Umbilical cord (tissue), 2 donors: ENCODE data around the gene HNRNPM. TPM values are rescaled to one million over a fixed set of nuclear protein-coding genes. Genes with fewer than 3 reads are reported as not detected.
A peak's percentile ranks its signal among the peaks of the same experiment; 100 is the strongest.
"Not testable (repeated sequence)": the region's sequence is repeated elsewhere in the genome, so short reads cannot be mapped to it uniquely, and the experiment has no call there.

Experiments used
- DNase-seq: peaks from one replicate; pipeline ENCODE4 v3.0.0-alpha.2; 2015; ENCODE audit warnings: low spot score
- total RNA-seq: library from RNA; depleted of rRNA; stranded (reverse); fragments of >200 nt; gene quantifications from one replicate; pipeline ENCODE4 v1.2.3, GENCODE V29; 2014; ENCODE audit warnings: low replicate concordance; ENCODE audit not compliant: insufficient read depth

HNRNPM gene
- total RNA-seq, 1 donor from 2014 or later = 109 TPM

DNA sequence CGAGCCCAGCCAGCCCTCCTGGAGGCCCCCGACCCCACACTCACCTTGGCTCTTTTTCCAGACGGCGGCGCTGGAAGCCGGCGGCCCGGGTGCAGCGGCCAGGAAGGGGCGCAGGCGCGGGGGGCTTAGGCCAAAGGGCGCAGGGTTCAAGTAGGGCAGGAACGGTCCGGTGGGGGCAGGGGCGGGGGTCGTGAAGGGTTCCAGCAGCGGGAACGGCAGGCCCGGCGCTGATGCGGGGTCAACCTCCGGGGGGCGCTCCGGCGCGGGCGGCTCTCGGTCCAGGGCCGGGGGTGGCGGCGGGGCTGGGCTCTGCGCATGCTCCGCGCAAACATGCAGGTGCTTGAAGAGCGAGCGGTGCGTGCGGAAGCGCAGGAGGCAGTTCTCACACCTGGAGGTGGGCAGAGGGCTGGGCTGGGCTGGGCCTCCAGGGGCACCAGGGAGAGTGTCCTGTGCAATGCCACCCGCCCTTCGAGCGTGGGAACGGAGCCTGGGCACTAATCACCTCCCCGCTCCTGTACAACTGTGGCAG, 66.9 kb downstream of the HNRNPM start:
- DNase-seq = no peak

DNA sequence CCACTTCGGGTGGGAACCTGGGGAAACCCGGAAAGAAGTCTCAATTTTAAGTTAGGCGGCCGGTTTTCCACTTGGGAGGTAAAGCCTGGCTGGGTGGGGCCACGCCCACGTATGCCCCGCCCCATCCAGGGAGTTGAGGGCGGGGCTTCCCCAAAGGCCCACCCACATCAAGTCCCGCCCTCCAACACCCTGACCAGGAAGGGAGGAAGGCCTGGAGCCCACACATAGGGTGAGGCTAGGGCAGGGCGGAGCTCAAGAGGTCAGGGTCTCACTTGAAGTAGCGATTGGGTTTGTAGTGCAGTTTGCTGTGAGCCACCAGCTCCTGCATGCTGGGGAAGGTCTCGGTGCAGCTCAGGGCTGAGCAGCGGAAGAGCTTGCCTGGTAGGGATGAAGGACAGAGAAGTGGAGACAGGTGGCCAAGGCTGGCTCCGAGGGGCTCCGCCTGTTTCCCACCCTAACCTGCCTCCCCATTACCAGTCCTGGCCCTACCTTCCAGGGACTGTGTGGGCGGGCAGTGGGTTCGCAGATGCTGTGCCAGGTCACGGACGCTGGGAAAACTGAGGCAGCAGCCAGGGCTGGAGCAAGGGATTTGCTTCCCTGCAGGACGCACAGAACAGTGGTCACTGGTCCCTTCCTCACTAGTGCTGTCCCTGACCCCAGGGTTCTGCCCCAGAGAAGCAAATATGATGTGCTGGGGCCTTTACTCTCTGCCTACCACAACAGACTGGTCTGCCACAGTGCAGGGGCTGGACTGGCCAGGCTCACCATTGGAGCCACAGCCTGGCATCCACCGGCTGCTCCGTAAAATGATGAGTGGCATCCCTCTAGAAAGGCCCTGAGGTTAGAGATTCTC, 67.6 kb downstream of the HNRNPM start:
- DNase-seq = no peak

DNA sequence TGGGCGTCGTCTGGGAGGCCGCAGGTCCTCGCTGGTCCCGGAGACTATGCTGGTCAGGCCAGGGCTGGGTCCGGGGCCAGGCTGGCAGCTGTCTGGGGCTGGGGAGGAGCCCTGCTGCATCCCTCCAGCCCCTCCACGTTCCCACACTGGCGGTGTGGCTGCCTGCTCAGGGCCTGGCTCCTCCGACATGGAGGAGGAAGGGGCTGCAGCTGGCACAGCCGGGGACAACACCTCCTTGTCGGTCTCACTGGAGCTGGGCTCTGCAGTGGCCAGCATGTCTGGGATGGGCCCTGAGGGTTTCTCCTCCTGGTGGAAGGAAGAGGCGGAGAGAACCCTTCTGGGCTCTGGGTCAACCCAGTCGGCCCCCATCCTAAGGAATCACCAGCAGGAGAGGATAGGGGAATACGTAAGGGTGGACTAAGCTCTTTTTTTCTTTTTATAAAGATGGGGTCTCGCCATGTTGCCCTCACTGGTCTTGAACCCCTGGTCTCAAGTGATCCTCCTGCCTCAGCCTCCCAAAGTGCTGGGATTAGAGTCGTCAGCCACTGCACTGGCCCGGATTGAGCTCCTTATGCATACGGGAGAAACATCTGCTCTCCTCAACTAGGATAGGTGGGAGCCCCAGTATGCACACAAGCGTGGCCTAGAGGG, 68.4 kb downstream of the HNRNPM start:
- no peak for DNase-seq

DNA sequence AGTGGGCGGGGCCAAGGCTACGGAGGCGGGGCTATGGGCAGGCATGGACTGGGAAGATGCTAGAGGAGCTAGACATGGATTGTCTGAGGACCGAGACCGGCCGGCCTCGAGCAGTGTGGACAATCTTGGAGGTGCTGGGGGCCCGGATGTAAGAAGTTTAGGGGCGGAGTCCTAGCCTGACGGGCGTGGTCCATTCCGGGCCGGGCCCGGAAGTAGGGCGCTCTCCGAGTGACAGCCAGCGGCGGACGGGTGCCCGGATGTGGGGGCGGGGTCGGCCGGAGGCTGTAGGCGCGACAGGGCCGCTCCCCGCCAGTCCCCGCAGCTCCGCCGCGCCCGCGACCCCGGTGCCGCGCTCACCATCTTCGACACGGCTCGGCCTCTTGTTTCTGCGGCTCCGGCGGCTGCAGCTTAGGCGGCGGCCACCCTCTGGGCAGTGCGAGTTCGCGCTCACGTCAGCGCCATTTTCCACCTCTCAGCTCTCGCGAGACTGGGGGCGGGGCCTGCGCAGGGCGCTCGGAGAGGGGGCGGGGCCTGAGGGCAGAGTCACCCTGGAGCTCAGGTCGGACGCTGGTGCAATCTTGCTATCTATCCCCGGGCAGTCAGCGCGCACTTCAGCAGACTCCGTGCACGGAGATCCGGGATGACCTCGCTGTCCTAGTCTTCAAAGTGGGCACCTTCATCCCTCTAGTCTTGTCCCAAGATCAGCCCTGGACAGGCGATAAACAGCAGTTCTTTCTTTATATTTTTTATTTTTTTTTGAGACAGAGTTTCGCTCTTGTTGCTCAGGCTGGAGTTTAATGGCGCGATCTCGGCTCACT, 69.1 kb downstream of the HNRNPM start, which contains the start of gene ZNF414:
TSS of gene ZNF414 (minus strand) at position 481 of the 818 bp plus-strand sequence. CDS start at position 360, 121 bp downstream.
- peak; percentile 96 for DNase-seq

DNA sequence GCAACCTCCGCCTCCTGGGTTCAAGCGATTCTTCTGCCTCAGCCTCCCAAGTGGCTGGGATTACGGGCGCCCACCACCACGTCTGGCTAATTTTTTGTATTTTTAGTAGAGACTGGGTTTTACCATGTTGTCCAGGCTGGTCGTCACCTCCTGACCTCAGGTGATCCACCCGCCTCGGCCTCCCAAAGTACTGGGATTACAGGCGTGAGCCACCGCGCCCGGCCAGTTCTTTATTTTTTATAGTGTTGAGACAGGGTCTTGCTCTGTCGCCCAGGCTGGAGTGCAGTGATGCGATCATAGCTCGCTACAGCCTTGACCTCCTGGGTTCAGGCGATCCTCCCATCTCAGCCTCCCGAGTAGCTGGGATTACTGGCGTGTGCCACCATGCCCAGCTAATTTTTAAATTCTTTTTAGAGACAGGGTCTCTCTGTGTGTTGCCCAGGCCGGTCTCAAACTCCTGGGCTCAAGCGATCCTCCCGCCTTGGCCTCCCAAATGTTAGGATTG, 69.8 kb downstream of the HNRNPM start:
- not testable (repeated sequence) for DNase-seq

DNA sequence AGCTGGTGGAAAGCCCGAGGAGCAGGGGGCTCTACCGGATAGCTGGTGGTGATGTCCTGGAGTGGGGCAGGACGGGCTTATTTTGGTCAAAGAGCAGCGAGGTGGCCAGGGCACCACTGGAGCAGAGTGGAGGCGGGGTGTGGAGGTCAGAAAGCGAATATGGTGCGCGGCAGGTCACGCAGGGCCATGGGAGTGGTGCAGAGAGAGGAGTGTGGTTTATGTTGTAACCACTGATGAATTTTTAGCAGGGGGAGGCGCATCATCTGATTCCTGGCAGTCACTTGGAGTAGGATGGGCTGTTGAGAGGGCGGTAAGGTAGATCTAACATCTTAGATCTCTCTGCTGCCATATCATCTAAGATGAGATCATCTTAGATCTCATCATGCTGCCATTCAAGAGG, 70.5 kb downstream of the HNRNPM start:
- no peak for DNase-seq

DNA sequence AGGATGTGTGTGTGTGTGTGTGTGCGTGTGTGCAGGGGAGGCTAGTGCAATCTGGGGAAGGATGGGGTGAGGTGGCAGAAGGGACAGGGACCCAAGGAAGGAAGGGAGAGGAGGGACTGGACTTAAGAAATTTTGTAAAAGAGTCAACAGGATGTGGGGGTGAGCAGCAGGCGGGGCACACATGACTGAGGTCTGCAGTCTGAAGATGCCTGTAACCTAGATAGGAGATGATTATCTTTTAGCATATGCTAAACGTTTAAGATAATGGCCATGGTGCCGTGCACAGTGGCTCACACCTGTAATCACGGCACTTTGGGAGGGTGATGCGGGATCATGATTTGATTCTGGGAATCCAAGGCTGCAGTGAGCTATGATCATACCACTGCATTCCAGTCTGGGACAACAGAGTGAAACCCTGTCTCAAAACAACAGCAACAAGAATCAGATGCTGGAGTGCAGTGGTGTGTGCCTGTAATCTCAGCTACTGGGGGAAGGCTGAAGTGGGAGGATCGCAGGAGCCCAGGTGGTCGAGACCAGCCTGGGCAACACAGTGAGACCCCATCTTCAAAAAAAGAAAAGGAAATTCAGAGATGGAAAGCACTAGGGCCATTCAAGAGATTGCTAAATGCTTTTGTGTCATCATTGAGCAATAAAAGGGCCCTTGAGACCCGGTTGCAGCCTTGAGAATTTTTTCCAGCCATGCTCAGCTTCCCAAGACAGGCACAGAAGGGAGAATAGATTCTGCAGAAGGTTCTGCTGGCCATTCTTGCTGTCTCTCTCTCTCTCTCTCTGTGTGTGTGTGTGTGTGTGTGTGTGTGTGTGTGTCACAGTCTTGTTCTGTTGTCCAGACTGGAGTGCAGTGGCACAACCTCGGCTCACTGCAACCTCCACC, 73.0 kb downstream of the HNRNPM start:
- DNase-seq = no peak

DNA sequence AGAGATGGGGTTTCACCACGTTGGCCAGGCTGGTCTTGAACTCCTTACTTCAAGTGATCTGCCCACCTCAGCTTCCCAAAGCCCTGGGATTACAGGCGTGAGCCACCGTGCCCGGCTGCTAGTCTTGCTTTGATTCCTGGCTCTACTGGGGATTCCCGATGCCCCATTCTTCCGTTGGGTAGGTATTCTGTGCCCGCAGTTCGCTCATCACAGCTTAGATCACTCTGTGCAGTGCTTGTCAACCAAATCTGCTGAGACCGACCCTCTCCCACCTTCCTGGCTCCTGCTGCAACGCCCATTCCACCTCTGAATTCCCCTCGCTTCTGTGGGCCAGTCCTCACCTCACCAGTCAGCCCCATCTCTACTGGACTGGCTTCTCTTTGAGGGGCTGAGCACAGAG, 73.8 kb downstream of the HNRNPM start:
- DNase-seq = no peak

DNA sequence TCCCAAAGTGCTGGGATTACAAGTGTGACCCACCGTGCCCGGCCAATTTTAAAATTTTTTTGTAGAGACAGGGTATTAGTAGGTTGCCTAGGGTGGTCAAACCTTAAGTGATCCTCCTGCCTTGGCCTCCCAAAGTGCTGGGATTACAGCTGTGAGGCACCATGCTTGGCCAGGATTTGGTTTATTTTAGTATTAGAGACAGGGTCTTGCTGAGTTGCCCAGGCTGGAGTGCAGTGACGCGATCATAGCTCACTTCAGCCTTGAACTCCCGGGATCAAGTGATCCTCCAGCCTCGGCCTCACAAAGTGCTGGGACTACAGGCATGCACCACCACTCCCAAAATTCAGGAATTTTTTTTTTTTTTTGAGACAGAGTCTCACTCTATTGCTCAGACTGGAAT, 74.6 kb downstream of the HNRNPM start:
- DNase-seq = no peak

DNA sequence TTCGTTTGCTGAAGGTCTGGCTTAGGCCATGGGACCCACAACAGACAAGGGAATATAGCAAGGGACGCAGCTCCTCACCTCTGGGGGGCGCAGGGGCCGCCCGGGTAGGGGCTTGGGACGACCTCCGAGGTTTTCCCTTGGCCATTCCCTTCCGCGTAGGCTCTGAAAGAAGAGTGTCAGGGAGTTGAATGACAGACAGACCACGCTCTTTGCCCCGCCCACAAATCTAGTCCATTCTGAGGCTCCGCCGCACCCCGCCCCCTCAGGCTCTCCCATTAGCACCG, 80.6 kb downstream of the HNRNPM start:
- no peak for DNase-seq

DNA sequence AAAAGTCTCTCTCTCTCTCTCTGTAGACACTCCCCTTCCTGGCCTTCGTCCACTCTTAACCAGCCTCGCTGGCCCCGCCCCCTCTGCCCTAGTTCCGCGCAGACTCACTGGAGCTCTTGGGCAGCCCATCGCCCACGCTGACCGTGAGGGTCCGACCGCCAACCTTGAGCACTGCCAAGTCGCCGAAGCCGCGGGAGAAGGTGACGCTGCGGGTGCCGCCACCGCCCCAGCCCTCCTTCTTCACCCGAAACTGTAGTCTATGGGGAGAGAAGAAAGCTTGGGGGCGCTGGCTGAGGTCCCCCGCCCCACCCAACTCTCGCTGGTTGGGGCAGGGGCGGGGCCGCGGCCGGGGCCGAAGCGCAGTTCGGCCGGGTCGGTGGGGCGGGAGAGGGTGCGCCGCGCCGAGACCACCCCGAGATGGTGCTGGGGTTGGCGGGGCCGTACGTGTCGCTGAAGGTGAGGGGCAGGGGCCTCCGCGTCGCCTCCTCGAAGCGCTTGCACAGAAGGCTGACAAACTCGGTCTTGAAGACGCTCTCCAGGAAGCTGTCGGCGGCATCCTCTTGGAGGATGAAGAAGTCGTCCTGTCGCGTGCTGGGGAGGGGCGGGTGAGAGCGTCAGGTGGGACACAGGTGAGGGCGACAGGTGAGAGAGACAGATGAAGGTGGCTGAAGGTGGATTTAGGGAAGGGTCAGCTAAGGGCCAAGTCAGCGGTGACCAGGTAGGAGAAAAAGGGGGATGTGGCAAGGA, 81.7 kb downstream of the HNRNPM start:
- peak; percentile 96 for DNase-seq

DNA sequence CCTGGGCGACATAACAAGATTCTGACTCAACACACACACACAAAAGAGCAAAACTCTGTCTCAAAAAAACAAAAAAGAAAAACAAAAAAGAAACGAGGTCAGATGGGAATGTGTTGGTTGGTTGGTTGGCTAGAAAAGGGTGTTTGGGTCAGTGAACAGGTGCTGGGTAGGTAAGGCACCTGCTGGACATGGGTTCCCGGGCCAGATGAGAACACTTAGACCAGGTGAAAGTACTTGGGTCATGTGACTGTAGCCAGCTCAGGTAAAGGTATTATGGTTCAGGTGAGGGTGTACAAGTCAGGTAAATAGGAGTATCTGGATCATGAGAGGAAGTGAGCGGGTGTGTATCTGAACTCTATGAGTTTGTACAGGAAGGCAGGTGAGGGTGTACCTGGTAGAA, 83.7 kb downstream of the HNRNPM start:
- no peak for DNase-seq

DNA sequence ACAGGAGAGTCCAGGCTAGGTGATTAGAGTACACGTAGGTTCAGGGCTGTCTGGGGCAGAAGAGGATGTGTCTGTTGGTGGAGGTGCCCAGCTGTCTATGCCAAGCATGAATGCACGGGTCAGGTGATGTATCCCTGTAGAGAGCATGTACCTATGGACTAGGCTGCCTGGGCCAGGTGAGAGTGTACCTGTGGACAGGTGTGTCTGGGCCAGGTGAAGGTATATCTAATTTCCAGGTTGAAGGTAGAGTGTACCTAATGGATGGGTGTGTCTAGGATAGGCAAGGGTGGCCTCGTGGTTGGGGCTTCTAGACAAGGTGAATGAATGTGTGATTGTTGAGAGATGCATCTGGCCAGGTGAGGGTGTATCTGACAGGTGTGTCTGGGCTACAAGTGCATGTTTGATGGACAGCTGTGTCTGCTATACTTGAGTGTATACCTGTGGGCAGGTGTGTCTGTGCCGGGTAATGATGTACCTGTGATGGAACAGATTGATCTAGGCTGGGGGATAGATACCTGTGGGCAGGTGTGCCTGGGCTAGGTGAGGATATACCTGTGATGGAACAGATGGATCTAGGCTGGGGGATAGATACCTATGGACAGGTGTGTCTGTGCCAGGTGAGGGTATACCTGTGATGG, 84.7 kb downstream of the HNRNPM start:
- DNase-seq = no peak

DNA sequence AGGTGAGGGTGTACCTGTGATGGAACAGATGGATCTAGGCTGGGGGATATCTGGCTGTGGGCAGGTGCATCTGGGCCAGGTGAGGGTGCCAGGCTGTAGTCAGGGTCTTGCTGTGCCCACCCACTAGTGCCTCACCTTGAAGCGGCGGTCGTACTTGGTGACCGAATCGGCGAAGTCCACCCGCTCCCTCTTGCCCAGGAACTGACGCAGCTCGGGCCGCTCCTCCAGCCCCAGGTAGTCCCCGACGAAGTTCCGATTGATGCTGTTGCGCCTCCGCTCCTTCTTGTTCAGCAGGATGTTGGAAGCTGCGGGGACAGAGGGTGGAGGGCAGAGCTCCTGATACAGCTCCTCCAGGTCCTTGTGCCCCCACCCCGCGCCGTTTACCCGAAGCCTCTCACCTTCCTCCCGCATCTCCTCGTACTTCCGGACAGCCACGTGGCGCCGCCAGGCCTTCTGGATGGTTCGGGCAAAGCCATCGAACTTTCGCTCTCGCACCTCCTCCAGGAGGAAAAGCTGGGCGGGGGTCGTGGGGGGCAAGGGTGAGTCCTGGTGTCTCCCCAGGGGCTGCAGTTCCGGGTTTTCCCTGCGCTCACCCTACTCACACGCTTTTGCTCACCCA, 85.4 kb downstream of the HNRNPM start:
- no peak for DNase-seq

DNA sequence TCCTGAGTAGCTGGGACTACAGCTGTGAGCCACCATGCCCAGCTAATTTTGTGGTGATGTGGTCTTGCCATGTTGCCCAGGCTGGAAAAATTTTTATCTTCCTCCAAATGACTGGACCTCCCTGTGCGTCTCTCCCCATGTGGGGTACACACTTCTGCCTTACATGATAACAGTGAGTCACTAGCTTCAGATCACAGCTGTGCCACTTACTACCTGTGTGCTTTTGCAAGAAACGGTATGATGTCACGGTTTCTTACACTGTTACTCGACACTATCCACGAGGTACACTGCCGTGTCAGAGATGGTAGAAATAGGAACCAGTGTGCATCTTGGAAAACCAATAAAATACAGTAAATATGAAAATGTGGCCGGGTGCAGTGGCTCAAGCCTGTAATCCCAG, 86.7 kb downstream of the HNRNPM start:
- no peak for DNase-seq

DNA sequence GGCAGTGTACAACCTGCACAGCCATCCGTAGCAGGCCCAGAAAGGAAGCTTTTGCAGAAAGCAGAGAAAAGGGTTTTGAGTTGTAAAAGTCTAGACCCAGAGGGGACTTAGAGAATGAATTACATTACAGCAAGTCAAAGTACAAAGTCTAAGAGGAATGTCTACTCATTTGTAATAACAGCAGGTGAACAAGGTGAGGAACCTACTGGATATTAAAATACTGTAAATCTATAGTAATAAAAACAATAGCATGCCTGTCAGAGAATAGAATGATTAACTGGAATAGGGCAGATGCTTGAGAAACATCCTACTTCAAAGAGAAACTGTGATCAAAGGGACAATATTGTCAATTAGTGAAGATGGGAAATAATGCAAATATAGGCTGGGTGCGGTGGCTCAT, 87.5 kb downstream of the HNRNPM start:
- no peak for DNase-seq

DNA sequence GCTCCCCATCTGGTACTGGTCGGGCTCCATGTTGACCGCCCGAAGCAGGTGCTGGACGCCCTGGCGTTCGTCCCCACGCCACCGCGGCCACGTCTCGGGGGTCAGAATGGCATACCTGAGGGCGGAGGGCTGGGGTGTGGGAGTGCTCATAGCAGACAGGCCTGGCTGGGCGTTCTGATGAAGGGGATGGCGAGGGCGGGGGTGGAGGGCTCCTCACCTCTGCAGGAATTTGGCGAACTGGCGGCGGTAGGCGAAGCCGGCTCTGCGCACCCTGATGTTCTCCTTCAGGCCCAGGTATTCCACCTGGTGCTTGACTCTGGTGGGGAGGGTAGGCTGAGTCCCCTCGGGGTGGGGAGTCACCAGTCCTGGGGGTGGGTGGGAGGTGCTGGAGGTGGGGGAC, 91.5 kb downstream of the HNRNPM start:
- no peak for DNase-seq

DNA sequence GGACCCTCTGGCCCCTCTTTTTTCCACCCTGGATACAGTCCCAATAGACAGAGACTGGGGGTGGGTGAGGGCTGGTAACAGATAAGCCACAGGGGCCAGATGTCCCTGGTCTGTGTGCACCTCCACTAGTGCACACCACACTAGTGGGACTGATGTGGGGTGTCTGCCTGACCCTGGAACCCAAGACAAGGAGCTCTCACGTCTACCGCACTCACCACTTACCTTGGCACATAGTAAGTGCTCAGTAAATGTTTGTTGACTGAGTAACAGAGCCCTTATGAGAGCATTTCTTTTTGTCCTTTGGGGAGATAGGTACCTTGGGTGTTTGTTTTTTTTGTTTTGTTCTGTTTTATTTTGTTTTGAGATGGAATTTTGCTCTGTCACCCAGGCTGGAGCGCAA, 92.3 kb downstream of the HNRNPM start:
- DNase-seq = no peak
